CD4-positive, alpha-beta T cell treated with Interferon alpha-2 for 1 hour (primary cell): ENCODE measurements around the gene LTB4R.

Experiments used
- DNase-seq, 2 donors: peaks; one replicate each; pipeline ENCODE4 v3.0.0-alpha.2; 2020 to 2022

LTB4R gene, protein sequence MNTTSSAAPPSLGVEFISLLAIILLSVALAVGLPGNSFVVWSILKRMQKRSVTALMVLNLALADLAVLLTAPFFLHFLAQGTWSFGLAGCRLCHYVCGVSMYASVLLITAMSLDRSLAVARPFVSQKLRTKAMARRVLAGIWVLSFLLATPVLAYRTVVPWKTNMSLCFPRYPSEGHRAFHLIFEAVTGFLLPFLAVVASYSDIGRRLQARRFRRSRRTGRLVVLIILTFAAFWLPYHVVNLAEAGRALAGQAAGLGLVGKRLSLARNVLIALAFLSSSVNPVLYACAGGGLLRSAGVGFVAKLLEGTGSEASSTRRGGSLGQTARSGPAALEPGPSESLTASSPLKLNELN

DNA sequence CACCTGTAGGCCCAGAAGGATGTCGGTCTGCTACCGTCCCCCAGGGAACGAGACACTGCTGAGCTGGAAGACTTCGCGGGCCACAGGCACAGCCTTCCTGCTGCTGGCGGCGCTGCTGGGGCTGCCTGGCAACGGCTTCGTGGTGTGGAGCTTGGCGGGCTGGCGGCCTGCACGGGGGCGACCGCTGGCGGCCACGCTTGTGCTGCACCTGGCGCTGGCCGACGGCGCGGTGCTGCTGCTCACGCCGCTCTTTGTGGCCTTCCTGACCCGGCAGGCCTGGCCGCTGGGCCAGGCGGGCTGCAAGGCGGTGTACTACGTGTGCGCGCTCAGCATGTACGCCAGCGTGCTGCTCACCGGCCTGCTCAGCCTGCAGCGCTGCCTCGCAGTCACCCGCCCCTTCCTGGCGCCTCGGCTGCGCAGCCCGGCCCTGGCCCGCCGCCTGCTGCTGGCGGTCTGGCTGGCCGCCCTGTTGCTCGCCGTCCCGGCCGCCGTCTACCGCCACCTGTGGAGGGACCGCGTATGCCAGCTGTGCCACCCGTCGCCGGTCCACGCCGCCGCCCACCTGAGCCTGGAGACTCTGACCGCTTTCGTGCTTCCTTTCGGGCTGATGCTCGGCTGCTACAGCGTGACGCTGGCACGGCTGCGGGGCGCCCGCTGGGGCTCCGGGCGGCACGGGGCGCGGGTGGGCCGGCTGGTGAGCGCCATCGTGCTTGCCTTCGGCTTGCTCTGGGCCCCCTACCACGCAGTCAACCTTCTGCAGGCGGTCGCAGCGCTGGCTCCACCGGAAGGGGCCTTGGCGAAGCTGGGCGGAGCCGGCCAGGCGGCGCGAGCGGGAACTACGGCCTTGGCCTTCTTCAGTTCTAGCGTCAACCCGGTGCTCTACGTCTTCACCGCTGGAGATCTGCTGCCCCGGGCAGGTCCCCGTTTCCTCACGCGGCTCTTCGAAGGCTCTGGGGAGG lies at the start of gene LTB4R:
TSS of gene LTB4R (plus strand) at position 857 of the 959 bp plus-strand sequence. CDS start 4,150 bp downstream, outside the sequence.
- peak; percentile 72 to 81 for DNase-seq

- no peak for DNase-seq
Observed at GRCh38 chr14:24261969-24262327, 49.4 kb upstream of the LTB4R start.

- DNase-seq: no peak
Observed at GRCh38 chr14:24262821-24263733, 48.2 kb upstream of the LTB4R start, which contains the start of gene TGM1. Gene TGM1 (minus strand): TSS chr14:24263177. CDS start chr14:24262352, 825 bp downstream.

GRCh38 chr14:24263848-24264247 lies 47.5 kb upstream of the LTB4R start:
- DNase-seq: no peak

DNA sequence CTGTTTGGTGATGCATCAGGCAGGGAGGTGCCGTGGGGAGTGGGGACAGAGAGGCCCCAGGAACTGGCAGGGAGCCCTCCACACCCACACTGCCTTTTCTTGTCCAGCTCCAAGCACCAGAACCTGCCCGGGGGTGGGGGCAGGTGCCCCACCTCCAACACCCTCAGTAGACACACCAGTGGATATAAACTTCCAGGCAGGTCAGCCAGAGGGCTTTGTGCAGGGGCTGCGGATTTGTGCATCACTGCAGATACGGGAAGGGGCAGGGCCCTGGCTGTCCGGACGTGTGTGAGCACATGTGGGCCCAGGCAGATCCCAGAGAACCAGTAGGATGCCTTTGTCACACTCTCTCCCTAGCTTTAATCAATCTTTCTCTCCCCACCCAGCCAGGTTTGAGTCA lies 47.0 kb upstream of the LTB4R start:
- no peak for DNase-seq

- DNase-seq: no peak
Observed at GRCh38 chr14:24266344-24267244, 44.7 kb upstream of the LTB4R start.

GRCh38 chr14:24267516-24267915 lies 43.8 kb upstream of the LTB4R start:
- no peak for DNase-seq

DNA sequence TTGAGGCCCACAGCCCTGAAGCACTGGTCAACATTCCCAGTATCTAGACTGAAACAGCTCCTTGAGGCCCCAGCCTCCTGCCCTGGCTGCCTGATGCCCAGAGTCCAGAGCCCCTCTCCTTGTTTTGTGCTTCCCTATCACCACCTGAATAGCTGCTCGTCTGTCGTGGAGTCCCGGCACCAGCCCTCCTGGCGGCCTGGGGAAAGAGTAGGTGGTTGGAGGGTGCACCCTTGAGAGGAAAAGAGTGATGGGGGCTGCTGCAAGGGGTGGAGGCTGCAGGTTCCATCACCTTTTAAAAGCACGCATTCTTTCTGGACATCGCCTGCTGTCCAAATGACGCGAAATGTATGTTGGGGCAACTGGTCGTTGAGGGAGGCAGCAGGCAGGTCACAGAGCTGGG lies 43.1 kb upstream of the LTB4R start:
- DNase-seq: no peak

GRCh38 chr14:24269368-24269767 lies 41.9 kb upstream of the LTB4R start:
- DNase-seq: no peak

DNA sequence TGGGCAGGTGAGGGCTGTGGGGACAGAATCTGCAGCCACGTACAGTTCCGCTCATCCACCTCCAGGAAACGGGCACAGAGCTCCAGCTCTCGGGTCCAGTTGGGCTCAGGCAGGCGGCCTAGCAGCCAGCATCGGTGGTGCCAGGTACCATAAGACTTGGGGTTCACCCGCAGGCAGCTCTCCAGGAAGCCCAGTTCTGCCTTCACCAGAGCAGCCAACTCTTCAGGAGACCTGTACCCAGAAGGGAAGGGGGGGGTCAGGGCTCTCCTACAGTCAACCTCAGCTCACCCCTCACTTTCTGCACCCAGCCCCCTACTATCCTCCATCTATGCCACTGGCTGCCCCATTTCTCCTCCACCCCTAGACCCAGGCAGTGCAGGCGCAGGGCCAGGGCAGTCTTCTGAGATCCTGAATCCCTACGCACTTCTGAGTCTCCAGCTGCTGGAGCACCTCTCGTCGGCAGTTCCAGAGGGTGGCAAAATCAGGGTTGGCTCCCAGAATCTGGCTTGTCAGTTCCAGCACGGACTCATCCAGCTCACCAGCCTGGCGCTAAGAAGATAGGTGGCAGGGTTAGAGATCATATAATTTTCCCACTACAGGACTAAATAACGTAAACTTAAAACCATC lies 41.3 kb upstream of the LTB4R start:
- DNase-seq: no peak

GRCh38 chr14:24270537-24271133 lies 40.7 kb upstream of the LTB4R start:
- DNase-seq: peak in 1 of 2 donors; percentile 6

GRCh38 chr14:24271134-24271833 lies 40.0 kb upstream of the LTB4R start, which contains the start of gene RABGGTA:
Gene RABGGTA (minus strand): TSS chr14:24271597. CDS start chr14:24271115, 482 bp downstream.
- DNase-seq: peak; percentile 94 to 97

GRCh38 chr14:24271834-24272263 lies 39.5 kb upstream of the LTB4R start:
- DNase-seq: no peak

DNA sequence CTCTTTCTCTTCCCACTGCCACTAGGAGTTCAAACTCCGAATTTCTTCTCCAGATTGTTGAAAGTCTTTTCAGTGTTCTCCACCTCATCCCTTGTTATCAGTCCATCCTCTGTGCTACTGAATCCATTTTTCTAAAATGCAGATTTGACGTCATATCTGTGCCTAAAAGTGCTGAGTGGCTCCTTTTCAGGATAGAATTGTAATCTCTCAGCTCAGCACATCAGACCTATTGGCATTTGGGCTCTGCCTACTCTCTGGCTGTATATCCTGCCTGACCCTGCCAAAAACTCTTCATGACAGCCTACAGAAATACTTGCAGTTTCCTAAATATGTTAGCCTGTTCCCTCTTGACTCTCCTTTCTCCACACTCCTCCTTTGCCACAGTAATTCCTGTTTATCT lies 38.8 kb upstream of the LTB4R start:
- no peak for DNase-seq

DNA sequence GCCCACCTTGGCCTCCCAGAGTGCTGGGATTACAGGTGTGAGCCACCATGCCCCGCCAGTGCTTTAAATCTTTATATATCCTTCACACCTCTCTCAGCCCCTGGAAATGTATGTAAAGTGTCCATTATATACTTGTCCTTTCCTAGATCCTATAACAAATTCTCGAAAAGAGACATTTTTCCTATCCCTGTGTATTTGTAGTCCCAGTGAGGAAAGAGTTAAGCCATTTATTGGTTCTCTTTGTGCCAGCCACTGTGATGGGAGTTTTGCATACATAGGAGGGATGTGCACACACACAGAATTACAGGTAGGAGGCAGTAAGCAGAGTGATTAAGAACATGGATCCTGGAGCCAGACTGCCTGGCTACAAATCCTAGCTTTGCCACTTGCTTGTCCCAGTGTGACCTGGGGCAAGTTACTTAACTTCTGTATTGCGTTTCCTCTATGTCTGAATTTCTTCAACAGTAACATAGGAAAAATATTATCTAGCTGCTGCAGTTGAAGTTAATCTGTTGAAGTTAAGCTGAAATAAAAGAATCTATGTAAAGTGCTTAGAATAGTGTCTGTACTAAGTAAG lies 37.8 kb upstream of the LTB4R start:
- DNase-seq: no peak

DNA sequence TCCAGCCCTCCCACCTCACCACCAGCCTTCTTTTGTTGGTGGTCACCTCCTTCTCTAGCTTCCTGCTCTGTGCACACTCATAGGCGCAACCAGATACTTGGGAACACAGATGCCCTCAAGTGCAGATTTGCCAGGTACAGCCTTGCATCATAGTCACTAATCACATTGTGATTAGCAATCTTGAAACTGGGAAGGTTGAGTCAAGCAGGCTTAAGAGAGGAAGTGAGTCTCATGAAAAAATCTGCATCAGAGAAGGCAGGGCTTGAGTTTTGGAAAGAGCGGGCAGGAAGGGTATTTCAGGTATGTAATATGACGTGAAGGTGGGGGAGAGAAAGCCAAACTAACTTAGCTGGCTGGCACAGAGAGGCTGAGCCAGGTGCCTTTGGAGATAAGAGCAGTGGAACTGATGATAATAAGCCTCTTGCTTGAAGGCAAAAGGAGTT lies 37.2 kb upstream of the LTB4R start:
- DNase-seq: peak; percentile 56 to 69

GRCh38 chr14:24277071-24277470 lies 34.2 kb upstream of the LTB4R start:
- no peak for DNase-seq

DNA sequence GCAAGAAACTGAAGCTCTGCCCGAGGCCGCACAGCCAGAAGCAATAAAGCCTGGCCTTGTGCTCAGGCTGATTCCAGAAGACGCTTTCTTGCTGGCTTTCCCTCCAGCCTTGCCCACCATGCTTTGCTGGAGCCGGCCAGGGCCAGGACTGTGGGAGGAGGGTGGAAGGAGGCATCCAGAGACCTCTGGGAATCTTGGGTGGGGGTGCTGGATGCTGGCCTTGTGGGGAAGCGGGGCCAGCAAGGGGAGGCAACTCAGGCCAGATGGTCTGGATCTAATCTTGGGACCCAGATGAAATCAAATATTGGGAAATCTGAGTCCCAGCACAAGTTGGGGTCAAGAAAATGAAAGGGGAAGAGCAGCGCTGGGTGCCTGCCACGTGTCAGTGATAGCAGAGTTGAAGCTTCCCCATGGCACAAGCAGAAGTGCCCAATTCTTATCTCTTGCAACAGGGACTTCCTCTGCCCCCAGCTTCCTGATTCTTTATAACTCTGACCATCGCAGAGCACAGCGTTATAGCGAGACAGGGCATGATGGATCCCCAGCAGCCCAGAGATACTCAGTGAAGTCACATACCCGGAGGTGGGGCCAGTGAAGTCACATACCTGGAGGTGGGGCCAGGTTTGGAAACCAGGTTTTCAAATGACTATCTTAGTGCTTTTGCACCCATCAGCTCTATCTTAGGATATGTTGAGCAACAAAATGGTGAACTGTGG lies 33.5 kb upstream of the LTB4R start:
- DNase-seq: peak in 1 of 2 donors; percentile 47

GRCh38 chr14:24278424-24278823 lies 32.9 kb upstream of the LTB4R start:
- DNase-seq: no peak
